H1 (cell line): ENCODE measurements around the gene CPNE5. TPM values are rescaled to one million over a fixed set of nuclear protein-coding genes. Genes with fewer than 3 reads are reported as not detected.

Experiments
- CBX8 ChIP-seq: fragments of 300-800, 300-1000 bp; sonication (generic); IDR thresholded peaks from 2 replicates; pipeline ENCODE4 v1.7.1; 2016; ENCODE audit warnings: low read depth, low read length, borderline replicate concordance
- CHD7 ChIP-seq: fragments of 300-600 bp; sonication (generic); IDR thresholded peaks from 2 replicates; pipeline ENCODE4 v1.7.1; 2012; ENCODE audit warnings: low read length, moderate library complexity, mild to moderate bottlenecking, inconsistent platforms; ENCODE audit not compliant: insufficient replicate concordance
- NRF1 ChIP-seq: IDR thresholded peaks from 2 replicates; pipeline ENCODE4 v1.6.1; 2011; ENCODE audit warnings: mild to moderate bottlenecking, low read depth, low read length, improper control_type of control experiment
- POLR2A ChIP-seq, 2 experiments: IDR thresholded peaks; 1 replicate in 1 of 2; 2 replicates in 1 of 2; pipeline ENCODE4 v1.6.1; 2011; ENCODE audit warnings: low read depth in 2 of 2, low read length in 2 of 2, mild to moderate bottlenecking in 2 of 2; ENCODE audit errors: control extremely low read depth in 1 of 2
- POLR2AphosphoS5 ChIP-seq: IDR thresholded peaks from 2 replicates; pipeline ENCODE4 v1.6.1; 2011; ENCODE audit warnings: low read depth, low read length
- RAD21 ChIP-seq, 2 experiments: IDR thresholded peaks in 1 of 2; conservative IDR thresholded peaks in 1 of 2; 2 replicates each; pipeline ENCODE4 v1.6.1; 2011; ENCODE audit warnings: low read depth in 2 of 2, low read length in 2 of 2, improper control_type of control experiment in 1 of 2, inconsistent platforms in 1 of 2, mild to moderate bottlenecking in 1 of 2, moderate library complexity in 1 of 2
- RFX5 ChIP-seq: IDR thresholded peaks from 2 replicates; pipeline ENCODE4 v1.6.1; 2011; ENCODE audit warnings: low read depth, low read length, improper control_type of control experiment, borderline replicate concordance
- SP4 ChIP-seq: IDR thresholded peaks from 2 replicates; pipeline ENCODE4 v1.6.1; 2012; ENCODE audit warnings: low read length, inconsistent platforms
- TAF1 ChIP-seq: IDR thresholded peaks from 2 replicates; pipeline ENCODE4 v1.6.1; 2011; ENCODE audit warnings: mild to moderate bottlenecking, low read depth, low read length
- TEAD4 ChIP-seq: IDR thresholded peaks from 2 replicates; pipeline ENCODE4 v1.6.1; 2012; ENCODE audit warnings: low read depth, low read length, inconsistent platforms, mixed read lengths
- polyA plus RNA-seq, 7 experiments: library from polyadenylated mRNA; depleted of rRNA in 3 of 7; stranded (reverse) in 5 of 7; unstranded in 2 of 7; fragments of >200 nt in 5 of 7; fragments of 200-250 nt in 2 of 7; gene quantifications; 1 replicate in 5 of 7; 2 replicates in 1 of 7; 4 replicates in 1 of 7; pipeline versions ENCODE4 v1.2.1 to v1.2.3, GENCODE V29; 2011 to 2013; ENCODE audit warnings: missing spikeins in 2 of 7, mixed read lengths in 2 of 7
- total RNA-seq: library from RNA; stranded (reverse); fragmentation: NEBNext Ultra II Directional; extraction: Animal tissue kit (Norgen Biotek cat#: 25700); gene quantifications from 2 replicates; pipeline ENCODE4 v1.2.1, GENCODE V29; 2021

Gene CPNE5
- total and polyA plus RNA-seq, 2 of the 8 experiments (the other 6 are each of a cell fraction or from before 2014, with no cell fraction given), result 0.88 to 1.8 TPM

DNA sequence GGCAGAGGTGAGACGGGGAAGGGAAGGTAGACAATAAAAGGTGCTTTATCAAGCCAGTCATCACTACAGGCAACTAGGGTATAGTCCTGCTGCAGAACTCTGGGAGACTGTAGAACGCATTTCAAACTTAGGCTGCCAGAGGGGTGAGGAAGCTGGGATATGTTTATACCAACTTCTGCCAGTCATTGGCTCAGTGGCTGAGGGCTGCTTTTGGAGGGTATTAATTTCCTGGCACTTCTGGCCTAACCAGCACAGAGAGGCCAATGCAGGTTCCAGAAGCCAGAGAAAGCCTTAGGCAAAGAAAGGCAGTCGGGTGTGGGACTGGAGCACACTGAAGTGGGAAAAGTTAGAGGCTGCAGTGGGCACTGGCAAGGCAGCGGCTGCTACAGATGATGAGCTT is 3.9 kb upstream of the CPNE5 start (continued):
- TF ChIP-seq CHD7 (no peak), CBX8 (no peak), TEAD4 (no peak), TAF1 (no peak), NRF1 (no peak), RAD21 (IDR thresholded peaks at IDR 0.05 in 1 of 2, conservative IDR thresholded peaks at IDR 0.05 in 1 of 2; ENCODE audit: low read depth in 2 of 2, low read length in 2 of 2) (no peak), RFX5 (no peak), POLR2A (IDR thresholded peaks at IDR 0.05; ENCODE audit: control extremely low read depth in 1 of 2, low read depth in 2 of 2, low read length in 2 of 2) (no peak), SP4 (no peak), POLR2AphosphoS5 (no peak)
